HG03064 (cell line): ENCODE data around the gene SMYD3.

Source experiments
- ATAC-seq: cut with Tn5 transposase; IDR thresholded peaks from one replicate; pipeline ENCODE4 v1.9.1; 2021; ENCODE audit warnings: low read depth; ENCODE audit not compliant: unreplicated experiment

SMYD3 gene

GRCh38 chr1:245870698-245871097 is 636.4 kb downstream of the SMYD3 start:
- no peak for ATAC-seq

GRCh38 chr1:245869847-245870246 is 637.2 kb downstream of the SMYD3 start:
- ATAC-seq = no peak

GRCh38 chr1:245867738-245868137 is 639.3 kb downstream of the SMYD3 start:
- no peak for ATAC-seq

- ATAC-seq = no peak
Measured at GRCh38 chr1:245864872-245865271, 642.2 kb downstream of the SMYD3 start.

- no peak for ATAC-seq
Measured at GRCh38 chr1:245863566-245864184, 643.4 kb downstream of the SMYD3 start.

GRCh38 chr1:245862812-245863540 is 644.1 kb downstream of the SMYD3 start:
- ATAC-seq = no peak

GRCh38 chr1:245860657-245861544 is 646.2 kb downstream of the SMYD3 start:
- ATAC-seq = no peak

- no peak for ATAC-seq
Measured at GRCh38 chr1:245859493-245860114, 647.5 kb downstream of the SMYD3 start.

GRCh38 chr1:245858722-245859492 is 648.2 kb downstream of the SMYD3 start:
- no peak for ATAC-seq

GRCh38 chr1:245858022-245858721 is 648.9 kb downstream of the SMYD3 start:
- ATAC-seq = no peak

GRCh38 chr1:245856944-245857531 is 650.0 kb downstream of the SMYD3 start:
- no peak for ATAC-seq

GRCh38 chr1:245855846-245856730 is 651.0 kb downstream of the SMYD3 start:
- ATAC-seq = no peak

- ATAC-seq = no peak
Measured at GRCh38 chr1:245853291-245853690, 653.8 kb downstream of the SMYD3 start.

GRCh38 chr1:245843101-245843500 is 664.0 kb downstream of the SMYD3 start:
- no peak for ATAC-seq

- no peak for ATAC-seq
Measured at GRCh38 chr1:245842106-245842505, 665.0 kb downstream of the SMYD3 start.

GRCh38 chr1:245840971-245841370 is 666.1 kb downstream of the SMYD3 start:
- ATAC-seq = no peak

GRCh38 chr1:245837718-245838117 is 669.4 kb downstream of the SMYD3 start:
- no peak for ATAC-seq

- ATAC-seq = no peak
Measured at GRCh38 chr1:245835386-245835785, 671.7 kb downstream of the SMYD3 start.
